Measurements from ENCODE around the gene KCNJ10.

The KCNJ10 gene

DNA sequence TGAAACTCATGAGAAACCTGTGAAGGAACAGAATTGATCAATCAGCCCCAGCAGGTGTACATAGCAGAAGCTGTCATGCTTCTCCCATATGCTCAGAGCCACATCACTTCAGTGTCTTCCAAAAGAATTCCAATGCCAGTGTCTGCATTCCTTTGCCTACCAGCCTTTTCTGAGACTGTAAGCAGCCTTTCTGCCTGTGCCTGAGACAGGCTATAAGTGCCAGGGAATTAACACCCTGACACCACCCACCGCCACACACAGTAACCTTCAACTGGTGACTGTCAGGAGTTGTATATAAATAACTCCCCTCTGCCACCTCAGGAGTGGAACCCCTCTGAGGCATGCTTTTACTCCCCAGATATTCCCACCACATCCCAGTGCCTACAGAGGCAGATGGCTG, 77.8 kb downstream of the KCNJ10 start:
- no peak for DNase-seq (ENCODE audit: low read depth in 2 of 3, low spot score in 1 of 3)

DNA sequence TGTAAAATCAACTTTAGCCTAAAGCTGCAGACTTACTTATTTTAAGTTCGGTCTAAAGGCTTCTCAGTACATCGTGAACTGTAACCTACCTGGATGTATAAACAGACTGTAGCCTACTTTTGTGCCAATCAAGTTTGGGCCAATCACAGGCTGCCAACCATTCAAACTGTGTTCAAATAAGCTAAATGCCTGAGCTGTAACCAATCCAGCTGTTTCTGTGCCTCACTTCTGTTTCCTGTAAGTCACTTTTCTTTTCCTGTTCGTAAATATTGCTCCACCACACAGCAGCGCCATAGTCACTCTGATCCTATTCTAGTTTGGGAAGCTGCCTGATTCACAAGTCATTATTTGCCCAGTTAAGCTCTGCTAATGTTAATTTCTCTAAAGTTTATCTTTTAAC, 78.4 kb downstream of the KCNJ10 start:
- DNase-seq (ENCODE audit: low read depth in 2 of 3, low spot score in 1 of 3): no peak

DNA sequence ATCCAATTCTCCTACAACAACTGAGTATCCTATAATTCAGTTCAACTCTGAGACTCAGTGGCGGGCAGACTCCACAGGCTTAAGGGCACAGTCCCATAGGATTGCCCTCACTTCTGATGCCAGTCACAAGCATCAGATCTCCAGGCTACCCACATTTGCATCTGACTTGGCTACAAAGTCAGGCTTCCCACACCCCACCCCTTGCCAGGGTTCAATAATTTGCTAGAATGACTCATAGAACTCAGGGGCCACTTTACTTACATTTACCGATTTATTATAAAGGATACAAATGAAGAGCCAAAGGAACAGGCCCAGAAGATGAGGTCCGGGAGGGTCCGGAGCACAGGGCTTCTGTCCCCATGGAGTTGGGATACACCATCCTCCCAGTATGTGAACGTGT, 80.0 kb downstream of the KCNJ10 start:
- DNase-seq (ENCODE audit: low read depth in 2 of 3, low spot score in 1 of 3): no peak

DNA sequence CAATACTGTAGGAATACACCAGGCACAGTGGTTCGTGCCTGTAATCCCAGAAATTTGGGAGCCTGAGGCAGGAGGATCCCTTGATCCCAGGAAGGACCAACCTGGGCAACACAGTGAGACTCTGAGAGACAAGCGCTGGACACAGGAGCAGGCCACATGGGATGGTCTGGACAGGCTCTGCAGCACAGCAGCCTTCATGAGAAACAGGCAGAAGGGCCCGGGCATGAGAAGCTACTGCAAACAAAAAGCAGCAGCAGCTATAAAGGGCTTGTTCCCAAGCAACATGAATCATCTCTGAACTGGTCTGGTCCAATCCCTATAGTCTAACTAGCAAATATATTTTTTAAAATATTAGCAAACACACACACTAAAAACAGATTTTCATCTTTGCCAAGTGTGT, 80.4 kb downstream of the KCNJ10 start:
- DNase-seq (ENCODE audit: low read depth in 2 of 3, low spot score in 1 of 3): no peak

DNA sequence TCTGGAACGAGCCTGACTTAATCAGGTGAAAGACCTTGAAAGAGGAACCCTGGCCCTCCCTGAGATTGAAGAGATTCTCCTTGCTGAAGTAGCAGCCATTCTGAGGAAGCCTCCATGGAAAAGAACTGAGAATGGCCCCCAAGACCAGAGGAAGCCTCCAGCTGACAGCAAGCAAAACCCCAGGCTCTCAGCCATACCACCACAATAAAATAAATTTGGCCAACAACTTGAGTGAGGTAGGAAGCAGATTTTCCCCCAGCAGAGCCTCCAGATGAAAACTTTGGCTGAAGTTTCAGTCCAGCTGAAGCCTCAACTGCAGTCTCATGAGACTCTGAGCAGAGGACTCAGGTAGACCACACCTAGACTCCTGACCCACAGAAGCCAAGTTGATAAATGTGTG, 82.0 kb downstream of the KCNJ10 start:
- DNase-seq (ENCODE audit: low read depth in 2 of 3, low spot score in 1 of 3): no peak

DNA sequence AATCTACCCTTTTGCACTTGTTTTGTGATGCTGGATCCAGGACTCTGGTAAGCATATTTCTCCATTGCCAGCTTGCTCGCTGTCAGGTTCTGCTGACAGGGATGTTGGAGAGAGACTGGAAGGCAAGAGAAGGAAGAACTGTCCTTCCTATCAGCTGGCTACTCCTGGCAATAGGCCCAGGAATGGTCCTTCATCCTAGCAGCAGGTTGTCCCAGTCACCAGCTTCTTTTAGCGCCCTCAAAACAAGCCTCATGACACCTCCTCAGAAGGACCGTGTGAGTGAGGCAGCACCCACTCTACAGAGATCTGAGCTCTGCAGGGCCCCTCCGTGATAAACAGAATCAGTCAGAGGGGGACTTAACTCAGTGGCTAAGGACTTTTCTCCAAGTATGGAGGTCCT, 82.8 kb downstream of the KCNJ10 start:
- DNase-seq (ENCODE audit: low read depth in 2 of 3, low spot score in 1 of 3): no peak

DNA sequence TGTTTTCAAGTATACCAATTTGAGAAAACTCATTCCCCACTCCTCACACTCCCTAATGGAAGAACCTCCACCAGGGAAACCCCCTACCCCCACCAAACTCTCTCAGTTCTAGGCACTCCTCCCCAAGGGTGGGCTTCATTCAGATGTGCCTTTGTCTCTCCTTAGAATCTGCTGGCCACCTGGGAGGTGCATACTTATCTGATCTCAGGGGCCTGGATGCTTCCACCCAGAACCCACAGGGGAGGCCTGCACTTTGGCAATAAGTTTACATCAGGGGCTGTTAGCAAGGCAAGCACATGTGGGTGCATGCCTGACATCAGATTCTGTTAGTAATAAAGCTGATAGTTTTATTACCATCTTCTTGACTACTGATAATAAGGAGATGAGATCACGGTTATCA, 83.4 kb downstream of the KCNJ10 start:
- DNase-seq (ENCODE audit: low read depth in 2 of 3, low spot score in 1 of 3): no peak

DNA sequence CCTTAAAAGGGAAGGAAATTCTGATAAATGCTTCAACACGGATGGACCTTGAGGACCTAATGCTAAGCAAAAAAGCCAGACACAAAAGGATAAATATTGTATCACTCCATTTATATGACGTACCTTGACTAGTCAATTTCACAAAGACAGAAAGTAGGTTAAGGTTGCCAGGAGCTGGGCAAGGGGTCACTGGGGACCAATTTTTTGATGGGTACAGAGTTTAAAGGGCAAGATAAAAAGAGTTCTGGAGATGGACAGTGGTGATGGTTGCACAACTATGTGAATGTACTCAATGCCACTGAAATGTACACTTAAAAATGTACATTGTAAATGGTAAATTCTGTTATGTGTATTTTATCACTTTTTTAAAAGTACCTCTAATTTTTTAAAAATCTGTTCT, 83.9 kb downstream of the KCNJ10 start:
- no peak for DNase-seq (ENCODE audit: low read depth in 2 of 3, low spot score in 1 of 3)

DNA sequence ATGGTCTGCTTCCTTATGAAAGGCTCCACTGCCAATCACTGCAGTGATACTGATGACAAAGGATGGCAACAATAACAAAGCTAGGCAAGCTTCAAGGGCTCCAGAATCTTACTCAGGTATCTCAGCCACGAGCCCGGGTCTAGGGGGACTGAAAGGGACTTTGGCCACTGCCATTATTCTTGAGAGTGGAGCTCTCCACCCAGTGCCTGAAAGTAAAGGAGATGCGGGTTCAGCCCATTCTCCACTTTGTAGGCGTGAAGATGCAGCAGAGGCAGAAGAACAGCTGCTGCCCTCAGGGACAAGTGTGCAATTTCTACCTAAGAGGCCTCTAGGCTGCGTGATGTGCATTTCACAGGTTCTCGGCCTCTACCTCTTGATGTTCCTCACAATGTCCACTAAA, 84.5 kb downstream of the KCNJ10 start:
- DNase-seq (ENCODE audit: low read depth in 2 of 3, low spot score in 1 of 3): no peak

DNA sequence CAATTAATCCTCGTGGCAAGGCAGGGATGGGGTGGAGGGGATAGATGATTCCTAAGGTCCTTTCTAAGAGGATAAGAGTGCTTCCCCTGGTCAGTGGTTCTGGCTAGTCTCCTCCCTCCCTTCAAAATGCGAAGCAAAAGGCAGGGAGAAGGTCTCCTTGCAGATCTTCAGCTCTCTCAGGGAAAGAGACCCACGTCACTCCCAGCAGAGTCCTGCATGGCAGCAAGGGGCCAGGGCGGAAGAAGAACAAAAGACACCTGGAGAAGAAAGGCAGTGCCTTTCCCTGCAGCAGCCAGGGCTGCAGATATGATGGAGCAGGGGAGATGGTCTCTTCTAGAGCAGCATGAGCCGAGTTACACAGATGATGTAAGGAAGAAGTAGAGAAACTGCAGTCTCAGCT, 86.3 kb downstream of the KCNJ10 start:
- no peak for DNase-seq (ENCODE audit: low read depth in 2 of 3, low spot score in 1 of 3)

DNA sequence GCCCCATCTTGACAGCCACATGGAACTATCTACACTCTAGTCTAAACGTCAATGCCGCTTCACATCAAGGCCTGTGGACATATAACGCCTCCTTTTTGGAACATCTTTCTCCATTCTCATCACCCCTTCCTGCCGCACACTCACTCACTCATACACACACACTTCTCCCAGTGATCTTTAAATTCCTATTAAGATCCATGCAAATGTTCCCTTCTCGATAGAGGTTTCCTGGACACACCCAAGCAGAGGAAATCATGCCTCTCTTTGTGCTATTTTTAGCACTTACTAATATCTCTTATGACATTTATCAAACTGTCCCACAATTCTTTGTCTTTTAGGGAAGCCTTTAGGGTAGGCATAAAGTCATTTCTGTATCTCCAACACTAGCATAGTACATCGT, 87.7 kb downstream of the KCNJ10 start:
- DNase-seq (ENCODE audit: low read depth in 2 of 3, low spot score in 1 of 3): no peak

DNA sequence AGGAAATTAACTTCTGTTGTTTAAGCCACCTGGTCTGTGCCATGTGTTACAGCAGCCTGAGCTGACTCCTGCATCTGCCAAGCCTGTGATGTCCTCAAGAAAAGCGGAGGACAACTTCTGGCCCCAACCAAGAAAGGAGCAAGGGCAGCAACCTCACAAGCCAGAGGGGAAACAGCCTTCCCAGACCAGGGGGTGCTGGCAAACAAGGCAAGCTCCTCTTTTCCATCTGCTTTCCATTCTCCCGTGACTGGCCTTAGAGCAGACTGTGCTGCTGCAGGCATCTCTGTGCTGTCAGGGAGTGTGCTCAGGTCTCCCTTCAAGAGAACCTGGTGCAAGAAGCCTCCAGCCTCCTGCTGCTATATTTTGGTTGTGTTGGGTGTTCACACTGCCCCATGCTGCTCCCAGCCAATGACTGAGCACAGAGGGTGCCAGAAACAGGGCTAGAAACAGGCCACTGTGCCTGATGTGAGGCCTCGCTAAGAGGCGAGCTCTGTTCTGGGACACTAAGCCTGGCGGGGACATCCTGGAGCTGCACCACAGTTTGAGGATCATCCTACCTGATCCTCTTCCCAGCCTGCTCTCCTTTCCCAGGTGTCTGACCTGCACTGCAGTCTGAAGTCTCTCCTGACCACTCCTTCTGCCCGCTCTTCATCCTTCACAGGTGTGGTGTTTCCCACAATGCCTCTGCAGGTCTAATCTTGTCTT, 88.5 kb downstream of the KCNJ10 start:
- DNase-seq (ENCODE audit: low read depth in 2 of 3, low spot score in 1 of 3): no peak

DNA sequence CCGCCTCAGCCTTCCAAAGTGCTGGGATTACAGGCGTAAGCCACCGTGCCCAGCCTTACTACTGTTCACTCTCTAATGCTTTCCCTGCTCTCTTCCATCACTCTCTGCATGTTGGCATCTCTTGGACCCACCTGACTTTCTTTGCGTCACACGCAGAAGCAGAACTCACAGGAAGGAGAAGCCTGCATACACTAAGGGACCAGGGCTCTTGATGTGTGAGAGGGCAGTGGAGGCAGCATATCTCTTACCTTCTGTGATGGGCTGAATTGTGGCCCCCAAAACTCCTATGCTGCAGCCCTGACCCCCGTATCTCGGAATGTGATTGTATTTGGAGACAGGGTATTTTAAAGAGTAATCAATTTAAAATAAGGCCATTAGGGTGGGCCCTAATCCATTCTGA, 89.2 kb downstream of the KCNJ10 start:
- DNase-seq (ENCODE audit: low read depth in 2 of 3, low spot score in 1 of 3): no peak

DNA sequence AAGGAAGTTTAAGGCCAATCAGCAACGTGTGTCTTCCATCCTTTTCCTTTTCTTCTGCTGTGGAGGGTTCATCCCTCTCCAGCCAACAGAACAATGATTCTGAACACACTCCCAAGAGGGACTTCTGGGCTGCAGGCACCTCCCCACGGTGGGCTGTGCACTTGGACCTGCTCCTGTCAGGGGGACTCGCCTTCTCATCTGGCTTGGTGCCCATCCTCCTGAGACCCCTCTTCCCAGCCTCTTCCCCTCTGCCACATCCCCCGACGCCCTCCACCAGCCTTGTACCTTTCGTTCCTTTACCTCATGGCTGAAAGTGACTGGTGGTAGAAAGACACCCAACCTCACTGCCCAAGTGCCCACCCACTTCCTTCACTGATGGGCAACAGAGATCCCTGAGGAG, 89.9 kb downstream of the KCNJ10 start:
- no peak for DNase-seq (ENCODE audit: low read depth in 2 of 3, low spot score in 1 of 3)

DNA sequence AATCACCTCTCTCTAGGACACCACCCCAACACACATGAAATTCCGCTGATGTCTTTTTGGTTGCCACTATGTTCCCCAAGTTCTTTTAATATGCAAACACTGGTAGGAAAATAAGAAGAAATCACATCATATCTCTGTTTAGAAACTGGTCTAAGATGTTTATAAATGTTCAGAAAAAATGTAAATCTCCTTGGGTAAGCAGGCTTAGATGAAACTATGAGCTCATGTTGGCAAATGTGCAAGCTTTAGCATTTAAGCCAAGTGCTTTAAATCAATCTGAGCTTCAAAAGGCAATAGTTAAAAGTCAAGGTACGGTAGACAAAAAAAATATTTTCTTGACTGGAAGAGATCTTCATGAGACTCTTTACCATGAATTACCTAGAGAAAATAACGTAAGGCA, 90.7 kb downstream of the KCNJ10 start:
- DNase-seq (ENCODE audit: low read depth in 2 of 3, low spot score in 1 of 3): no peak

DNA sequence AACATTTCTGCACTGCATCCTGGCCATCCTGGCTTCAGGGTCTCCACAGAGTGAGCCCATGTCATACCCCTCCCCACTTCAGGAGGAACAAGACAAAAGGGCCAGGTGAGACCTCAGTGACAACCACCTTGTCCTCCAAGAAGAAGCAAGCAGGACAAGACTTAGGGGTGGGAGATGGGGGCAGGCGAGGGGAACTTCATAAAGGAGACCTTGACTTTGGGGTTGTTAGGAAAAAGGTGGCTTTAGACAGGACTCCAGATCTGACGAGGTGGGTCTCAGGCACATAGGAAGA, 91.9 kb downstream of the KCNJ10 start:
- no peak for DNase-seq (ENCODE audit: low read depth in 2 of 3, low spot score in 1 of 3)

DNA sequence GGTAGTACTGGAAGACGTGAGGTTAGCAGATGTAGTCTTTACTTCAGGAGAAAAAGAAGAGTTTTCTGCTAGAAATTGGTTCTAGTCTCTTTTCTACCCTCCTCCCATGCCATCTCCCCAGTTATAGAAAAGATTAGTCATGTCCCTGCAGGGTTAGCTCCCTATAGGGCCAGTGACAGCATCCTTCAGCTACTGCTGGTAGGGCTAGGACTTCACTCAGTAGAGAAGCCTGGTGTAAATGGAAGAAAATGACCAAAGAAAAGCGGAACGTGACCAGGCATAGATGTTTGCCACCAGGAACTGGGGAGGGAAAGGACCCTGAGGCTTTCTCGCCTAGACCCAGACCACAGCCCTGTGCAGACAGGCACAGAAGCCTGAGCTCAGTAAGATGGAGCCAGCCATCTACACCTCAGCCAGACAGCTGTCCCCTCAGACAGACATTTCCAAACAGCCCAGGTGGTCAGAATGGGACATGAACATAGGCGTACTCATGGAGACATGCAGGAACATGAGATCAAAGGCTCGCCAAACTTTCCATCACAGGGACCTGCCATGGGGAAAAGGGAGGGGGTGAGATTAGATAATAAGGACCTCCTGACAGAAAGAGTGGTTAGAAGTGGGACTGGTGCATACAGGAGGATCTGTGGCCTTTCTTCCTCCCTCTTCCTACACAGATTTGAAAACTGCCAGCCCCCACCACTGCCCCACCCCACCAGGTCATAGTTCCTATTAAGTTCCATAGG, 92.4 kb downstream of the KCNJ10 start:
- DNase-seq (ENCODE audit: low read depth in 2 of 3, low spot score in 1 of 3): no peak

DNA sequence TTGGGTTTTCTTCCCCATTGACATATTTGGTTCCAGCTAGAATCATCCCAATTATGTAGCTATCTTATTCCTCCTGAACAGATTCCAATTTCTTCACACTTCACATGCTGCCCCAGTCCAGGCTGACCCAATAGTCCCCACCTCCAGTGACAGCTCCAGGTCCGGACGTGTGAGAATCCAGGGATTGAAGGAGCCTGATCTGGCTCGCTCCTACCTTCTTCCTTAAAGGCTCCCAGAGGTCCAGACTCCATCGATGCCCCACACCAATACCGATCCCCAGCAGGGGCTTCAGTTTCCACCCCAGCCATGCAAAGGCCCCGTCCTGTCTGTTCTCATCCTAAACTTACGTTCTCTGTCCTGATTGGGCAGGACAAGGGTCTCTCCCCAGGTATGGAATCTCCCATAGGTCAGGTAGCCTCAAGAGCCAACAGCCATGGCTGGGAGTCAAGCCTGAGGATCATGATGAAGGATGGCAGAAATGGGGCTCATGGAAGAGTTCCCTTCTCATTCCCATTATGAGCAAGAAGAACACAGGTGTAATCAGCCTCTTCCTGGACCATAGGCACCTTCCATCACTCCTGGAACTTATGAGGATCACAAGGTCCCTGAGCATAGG, 95.5 kb downstream of the KCNJ10 start:
- DNase-seq (ENCODE audit: low read depth in 2 of 3, low spot score in 1 of 3): no peak

DNA sequence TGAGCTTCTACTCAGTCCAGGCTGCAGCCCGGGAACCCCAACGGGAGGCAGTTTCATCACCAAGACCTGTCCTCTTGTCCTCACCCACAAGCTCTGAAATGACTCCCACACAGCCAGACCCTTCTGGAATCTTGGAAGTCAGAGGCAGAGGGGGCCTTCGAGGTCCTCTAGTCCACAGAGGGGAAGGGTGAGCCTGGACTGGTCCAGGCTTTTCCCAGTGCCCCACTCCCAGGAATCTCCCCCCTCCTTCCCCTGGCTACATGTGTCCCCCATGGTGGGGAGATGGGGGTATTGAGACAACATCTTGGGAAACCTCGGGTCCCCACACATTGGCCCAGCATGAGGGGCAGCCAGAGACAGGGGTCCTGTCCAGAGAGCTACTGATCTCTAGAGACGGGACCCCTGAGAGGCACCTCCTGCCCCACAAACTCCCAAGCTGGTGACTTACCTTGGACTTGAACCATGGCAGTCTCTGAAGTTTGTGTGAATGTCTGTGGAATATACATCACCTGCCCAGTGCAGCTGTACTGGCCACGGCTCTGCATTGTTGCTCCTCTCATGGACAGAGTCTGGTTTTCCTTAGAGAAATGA, 96.5 kb downstream of the KCNJ10 start:
- DNase-seq (ENCODE audit: low read depth in 2 of 3, low spot score in 1 of 3): no peak

DNA sequence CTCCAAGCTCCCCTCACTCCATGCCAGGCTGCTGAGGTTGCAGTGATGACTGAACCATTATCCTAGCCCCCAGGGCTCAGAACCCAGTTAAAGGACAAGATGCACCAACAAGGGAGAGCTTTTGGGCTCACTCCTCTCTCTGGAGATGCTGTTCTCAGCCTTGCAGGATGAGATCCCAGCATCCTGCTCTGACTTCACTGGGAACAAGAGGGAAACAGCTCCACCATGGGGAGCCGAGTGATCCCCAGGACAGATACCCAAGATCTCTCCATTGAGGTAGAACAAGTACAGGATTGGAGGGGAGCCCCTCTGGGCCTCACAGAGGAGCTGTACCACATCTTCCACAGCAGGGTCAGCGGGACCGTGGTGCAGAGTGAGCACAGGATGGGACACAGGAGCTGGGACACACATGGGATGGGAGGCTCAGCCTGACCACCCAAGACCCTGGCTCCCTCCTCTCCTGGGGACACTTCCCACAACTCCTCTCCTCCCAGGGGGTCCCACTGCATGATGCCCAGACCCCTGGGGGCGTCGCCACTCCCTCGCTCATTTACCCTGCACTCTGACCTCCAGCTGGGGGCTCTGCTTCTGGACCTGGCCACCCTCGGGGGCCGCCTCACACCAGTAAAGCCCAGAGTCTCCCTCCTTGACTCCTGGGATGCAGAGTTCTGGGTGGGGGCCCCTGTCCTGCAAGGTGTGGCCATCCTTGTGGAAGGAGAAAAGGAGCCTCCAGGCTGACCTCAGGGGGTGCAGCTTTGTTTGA, 97.3 kb downstream of the KCNJ10 start:
- no peak for DNase-seq (ENCODE audit: low read depth in 2 of 3, low spot score in 1 of 3)

DNA sequence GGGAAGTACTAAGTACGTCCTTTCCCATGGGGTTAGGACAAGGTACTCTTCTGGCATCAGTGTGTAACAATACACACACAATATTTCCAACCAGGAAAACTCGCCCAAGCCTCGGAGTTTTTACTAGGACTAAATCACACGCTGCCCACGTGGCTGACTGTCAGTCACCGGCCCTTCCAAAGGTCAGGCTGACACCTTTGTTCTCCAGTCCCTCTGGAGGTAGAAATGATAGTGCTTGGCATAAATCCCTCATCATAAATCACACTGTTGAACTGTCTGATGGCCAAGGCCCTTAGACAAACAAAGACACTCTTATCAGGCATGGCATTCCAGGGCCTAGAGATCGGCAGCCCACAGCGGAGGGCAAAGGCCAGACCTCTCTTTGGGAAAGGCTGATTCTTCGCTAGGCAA, 99.0 kb downstream of the KCNJ10 start:
- no peak for DNase-seq (ENCODE audit: low read depth in 2 of 3, low spot score in 1 of 3)

DNA sequence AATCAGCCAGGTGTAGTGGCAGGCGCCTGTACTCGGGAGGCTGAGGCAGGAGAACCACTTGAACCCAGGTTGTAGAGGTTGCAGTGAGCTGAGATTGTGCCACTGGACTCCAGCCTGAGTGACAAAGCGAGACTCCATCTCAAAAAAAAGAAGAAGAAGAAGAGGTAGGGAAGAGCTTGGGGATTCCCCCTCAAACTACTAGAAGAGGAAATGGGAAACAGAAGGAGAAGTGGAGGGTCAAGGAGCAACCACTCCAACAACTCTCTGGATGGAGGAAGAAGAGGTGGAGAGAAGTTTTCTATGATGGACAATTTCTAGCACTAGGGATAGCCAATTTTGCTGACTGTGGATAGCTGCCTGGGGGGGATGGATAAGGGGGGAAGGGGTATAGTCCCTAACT, 101.1 kb downstream of the KCNJ10 start:
- no peak for DNase-seq (ENCODE audit: low read depth in 2 of 3, low spot score in 1 of 3)

All from stimulated activated CD4-positive, alpha-beta T cell treated with anti-CD3 and anti-CD28 coated beads, Interleukin-12 subunit alpha, Interleukin-12 subunit beta, amount 100 ng/mL, for 48 hours (primary cell).